ENCODE measurements around the gene CDK5RAP2.

CDK5RAP2 gene

DNA sequence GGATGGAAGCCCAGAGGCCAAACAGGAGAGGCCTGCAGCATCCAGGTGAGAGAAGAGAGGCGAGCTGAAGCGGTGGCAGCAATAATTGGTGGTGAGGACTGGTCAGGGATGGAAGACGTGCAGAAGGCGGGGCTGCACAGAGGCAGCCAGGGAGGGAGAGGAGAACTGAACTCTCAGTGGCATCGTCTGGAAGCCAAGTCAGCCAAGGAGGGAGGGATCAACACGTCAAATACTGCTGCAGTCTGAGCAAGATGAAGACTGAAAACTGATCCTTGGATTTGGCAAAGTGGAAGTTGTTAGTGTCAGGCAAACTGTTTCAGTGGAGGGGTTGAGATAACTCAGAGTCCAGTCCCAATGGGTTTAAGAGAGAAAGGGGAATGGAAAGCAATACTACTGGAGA is 145.4 kb downstream of the CDK5RAP2 start:
- Histone ChIP-seq H3K9ac (ENCODE audit: low read depth, low read length) (no peak overlapping the region), H3K4me3 (ENCODE audit: low read depth in 1 of 2, low read length in 2 of 2) (no peak overlapping the region), H4K20me1 (ENCODE audit: insufficient read depth, low read length) (no peaks in the 10 kb centered on the region), H3K36me3 (ENCODE audit: insufficient read depth, low read length) (peaks cover 70% of the 10 kb centered on the region), H3K4me2 (ENCODE audit: insufficient read depth, low read length) (no peak overlapping the region), H3K27ac (ENCODE audit: low read length) (no peak overlapping the region), H3K27me3 (ENCODE audit: insufficient read depth, low read length, poor library complexity) (no peaks in the 10 kb centered on the region), H3K4me1 (ENCODE audit: insufficient read depth, low read length) (no peaks in the 10 kb centered on the region), H3K79me2 (ENCODE audit: insufficient read depth, low read length) (peaks cover 3% of the 10 kb centered on the region; the same call in 1 of the 2 replicates), H2AFZ (ENCODE audit: low read depth, low read length) (no peak overlapping the region), H3K9me3 (ENCODE audit: insufficient read depth, low read length, severe bottlenecking) (no peaks in the 10 kb centered on the region)
- DNase-seq (no peak), ATAC-seq (ENCODE audit: insufficient read depth, low read depth) (no peak)
- TF ChIP-seq, protein P1, sequence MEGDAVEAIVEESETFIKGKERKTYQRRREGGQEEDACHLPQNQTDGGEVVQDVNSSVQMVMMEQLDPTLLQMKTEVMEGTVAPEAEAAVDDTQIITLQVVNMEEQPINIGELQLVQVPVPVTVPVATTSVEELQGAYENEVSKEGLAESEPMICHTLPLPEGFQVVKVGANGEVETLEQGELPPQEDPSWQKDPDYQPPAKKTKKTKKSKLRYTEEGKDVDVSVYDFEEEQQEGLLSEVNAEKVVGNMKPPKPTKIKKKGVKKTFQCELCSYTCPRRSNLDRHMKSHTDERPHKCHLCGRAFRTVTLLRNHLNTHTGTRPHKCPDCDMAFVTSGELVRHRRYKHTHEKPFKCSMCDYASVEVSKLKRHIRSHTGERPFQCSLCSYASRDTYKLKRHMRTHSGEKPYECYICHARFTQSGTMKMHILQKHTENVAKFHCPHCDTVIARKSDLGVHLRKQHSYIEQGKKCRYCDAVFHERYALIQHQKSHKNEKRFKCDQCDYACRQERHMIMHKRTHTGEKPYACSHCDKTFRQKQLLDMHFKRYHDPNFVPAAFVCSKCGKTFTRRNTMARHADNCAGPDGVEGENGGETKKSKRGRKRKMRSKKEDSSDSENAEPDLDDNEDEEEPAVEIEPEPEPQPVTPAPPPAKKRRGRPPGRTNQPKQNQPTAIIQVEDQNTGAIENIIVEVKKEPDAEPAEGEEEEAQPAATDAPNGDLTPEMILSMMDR (IDR thresholded peaks at IDR 0.05; ENCODE audit: borderline replicate concordance, extremely low read depth, low read length, poor library complexity, severe bottlenecking), result no peak
- no peak for TF ChIP-seq EZH2 (IDR thresholded peaks at IDR 0.05; ENCODE audit: borderline replicate concordance, low read depth, low read length, severe bottlenecking)

DNA sequence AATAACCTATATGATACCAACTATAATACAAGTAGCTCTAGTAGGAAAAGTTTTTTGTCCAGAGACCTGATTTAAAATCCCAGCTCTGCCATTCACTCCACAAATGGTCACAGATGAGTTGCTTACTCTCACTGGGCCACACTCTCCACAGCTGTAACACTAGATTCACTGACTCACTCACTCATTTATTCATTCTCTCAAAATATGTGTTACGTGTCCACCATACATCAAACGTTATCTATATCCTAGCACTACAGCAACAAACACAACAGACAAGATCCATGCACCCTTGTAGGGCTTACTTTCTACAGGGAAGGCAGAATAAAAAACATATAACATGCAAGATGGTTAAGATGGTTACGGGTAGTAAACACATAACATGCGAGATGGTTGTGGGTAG is 146.3 kb downstream of the CDK5RAP2 start:
- ATAC-seq (ENCODE audit: insufficient read depth, low read depth) (no peak), DNase-seq (no peak)
- Histone ChIP-seq H3K27me3 (ENCODE audit: insufficient read depth, low read length, poor library complexity) (no peaks in the 10 kb centered on the region), H3K4me1 (ENCODE audit: insufficient read depth, low read length) (no peaks in the 10 kb centered on the region), H3K79me2 (ENCODE audit: insufficient read depth, low read length) (peaks cover 3% of the 10 kb centered on the region; the same call in 1 of the 2 replicates), H3K4me3 (ENCODE audit: low read depth in 1 of 2, low read length in 2 of 2) (no peak overlapping the region), H3K36me3 (ENCODE audit: insufficient read depth, low read length) (peaks cover 62% of the 10 kb centered on the region), H3K9ac (ENCODE audit: low read depth, low read length) (no peak overlapping the region), H3K9me3 (ENCODE audit: insufficient read depth, low read length, severe bottlenecking) (no peaks in the 10 kb centered on the region), H3K27ac (ENCODE audit: low read length) (no peak overlapping the region), H2AFZ (ENCODE audit: low read depth, low read length) (no peak overlapping the region), H4K20me1 (ENCODE audit: insufficient read depth, low read length) (no peaks in the 10 kb centered on the region), H3K4me2 (ENCODE audit: insufficient read depth, low read length) (no peak overlapping the region)
- TF ChIP-seq, protein P1 (IDR thresholded peaks at IDR 0.05; ENCODE audit: borderline replicate concordance, extremely low read depth, low read length, poor library complexity, severe bottlenecking), result no peak
- TF ChIP-seq EZH2 (IDR thresholded peaks at IDR 0.05; ENCODE audit: borderline replicate concordance, low read depth, low read length, severe bottlenecking), result no peak

DNA sequence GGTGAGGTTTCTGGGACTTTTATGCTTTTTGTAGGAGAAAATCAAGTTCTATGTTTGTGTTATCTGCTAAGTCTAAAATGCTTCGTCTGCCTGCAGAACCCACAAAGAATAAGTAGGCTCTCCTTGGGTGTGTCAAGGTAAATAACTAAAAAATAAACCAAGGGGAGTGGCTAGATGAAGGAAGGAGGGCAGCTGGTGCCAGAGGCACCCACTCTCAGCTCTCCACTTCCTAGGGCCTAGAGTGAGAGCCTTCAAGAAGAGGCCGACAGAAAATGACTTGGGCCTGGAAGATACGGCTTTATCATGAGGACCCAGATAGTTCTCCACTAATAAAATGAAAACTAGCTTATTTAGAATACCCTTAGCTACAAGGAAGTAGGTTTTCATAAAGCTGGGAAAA is 147.4 kb downstream of the CDK5RAP2 start:
- H3K79me2 ChIP-seq (ENCODE audit: insufficient read depth, low read length), result peaks cover 3% of the 10 kb centered on the region; the same call in 1 of the 2 replicates
- no peak overlapping the region for H3K4me3 ChIP-seq (ENCODE audit: low read depth in 1 of 2, low read length in 2 of 2)
- TF ChIP-seq, protein P1 (IDR thresholded peaks at IDR 0.05; ENCODE audit: borderline replicate concordance, extremely low read depth, low read length, poor library complexity, severe bottlenecking), result no peak
- no peak for TF ChIP-seq EZH2 (IDR thresholded peaks at IDR 0.05; ENCODE audit: borderline replicate concordance, low read depth, low read length, severe bottlenecking)
- no peak for ATAC-seq (ENCODE audit: insufficient read depth, low read depth)
- H3K27me3 ChIP-seq (ENCODE audit: insufficient read depth, low read length, poor library complexity), result no peaks in the 10 kb centered on the region
- H3K27ac ChIP-seq (ENCODE audit: low read length), result no peak overlapping the region
- H3K4me2 ChIP-seq (ENCODE audit: insufficient read depth, low read length), result no peak overlapping the region
- no peak overlapping the region for H3K9ac ChIP-seq (ENCODE audit: low read depth, low read length)
- no peaks in the 10 kb centered on the region for H3K9me3 ChIP-seq (ENCODE audit: insufficient read depth, low read length, severe bottlenecking)
- no peaks in the 10 kb centered on the region for H3K4me1 ChIP-seq (ENCODE audit: insufficient read depth, low read length)
- no peak for DNase-seq
- peaks cover 51% of the 10 kb centered on the region for H3K36me3 ChIP-seq (ENCODE audit: insufficient read depth, low read length)
- H2AFZ ChIP-seq (ENCODE audit: low read depth, low read length), result no peak overlapping the region
- H4K20me1 ChIP-seq (ENCODE audit: insufficient read depth, low read length), result no peaks in the 10 kb centered on the region

DNA sequence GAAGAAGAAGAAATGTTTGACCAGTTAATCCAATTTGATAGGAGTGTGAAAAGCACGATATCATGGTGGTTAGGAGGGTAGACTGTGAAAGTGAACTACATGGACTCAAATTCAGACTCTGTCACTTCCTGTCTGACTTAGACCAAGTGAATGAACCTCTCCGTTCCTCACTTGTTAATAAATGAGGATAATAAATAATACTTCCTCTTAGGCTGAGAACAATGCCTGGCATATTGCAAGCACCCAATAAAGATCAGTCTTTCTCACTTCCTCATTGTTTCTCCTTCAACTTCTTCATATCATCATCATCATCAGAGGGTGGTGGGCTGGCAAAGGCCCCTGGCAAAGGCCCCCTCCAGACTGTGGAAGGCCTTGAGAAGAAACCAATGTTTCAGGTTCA is 148.7 kb downstream of the CDK5RAP2 start:
- TF ChIP-seq, protein P1 (IDR thresholded peaks at IDR 0.05; ENCODE audit: borderline replicate concordance, extremely low read depth, low read length, poor library complexity, severe bottlenecking), result no peak
- TF ChIP-seq EZH2 (IDR thresholded peaks at IDR 0.05; ENCODE audit: borderline replicate concordance, low read depth, low read length, severe bottlenecking), result no peak
- H3K9me3 ChIP-seq (ENCODE audit: insufficient read depth, low read length, severe bottlenecking), result no peaks in the 10 kb centered on the region
- no peak overlapping the region for H2AFZ ChIP-seq (ENCODE audit: low read depth, low read length)
- no peaks in the 10 kb centered on the region for H4K20me1 ChIP-seq (ENCODE audit: insufficient read depth, low read length)
- no peak for DNase-seq
- peaks cover 52% of the 10 kb centered on the region for H3K36me3 ChIP-seq (ENCODE audit: insufficient read depth, low read length)
- H3K4me2 ChIP-seq (ENCODE audit: insufficient read depth, low read length), result no peak overlapping the region
- H3K4me1 ChIP-seq (ENCODE audit: insufficient read depth, low read length), result no peaks in the 10 kb centered on the region
- no peaks in the 10 kb centered on the region for H3K27me3 ChIP-seq (ENCODE audit: insufficient read depth, low read length, poor library complexity)
- H3K27ac ChIP-seq (ENCODE audit: low read length), result no peak overlapping the region
- no peak overlapping the region for H3K9ac ChIP-seq (ENCODE audit: low read depth, low read length)
- ATAC-seq (ENCODE audit: insufficient read depth, low read depth), result no peak
- H3K79me2 ChIP-seq (ENCODE audit: insufficient read depth, low read length), result peaks cover 5% of the 10 kb centered on the region; the same call in 1 of the 2 replicates
- H3K4me3 ChIP-seq (ENCODE audit: low read depth in 1 of 2, low read length in 2 of 2), result no peak overlapping the region
